ENCODE measurements around the gene OR2T12. TPM values are rescaled to one million over a fixed set of nuclear protein-coding genes. Genes with fewer than 3 reads are reported as not detected.
"Not testable (repeated sequence)": the region's sequence is repeated elsewhere in the genome, so short reads cannot be mapped to it uniquely, and the experiment has no call there.

The OR2T12 gene
- not detected in 2 replicates for polyA plus RNA-seq (2014; cell fraction: cytosol; rRNA removed)
- not detected in 2 replicates for polyA plus RNA-seq (2014; cell fraction: nucleus; rRNA removed)

GRCh38 chr1:248303324-248303723 is at the start of gene OR2T12:
OR2T12 (minus strand) TSS chr1:248303424; CDS start chr1:248295578, 7,846 bp downstream.
- no peak for DNase-seq (ENCODE audit: low spot score)

- no peak for DNase-seq (ENCODE audit: low spot score)
Observed at GRCh38 chr1:248348475-248348874, 45.3 kb upstream of the OR2T12 start, which contains the start of gene OR14C36. OR14C36 (plus strand) TSS chr1:248348775; CDS start chr1:248348775, 0 bp downstream.

- no peak for DNase-seq (ENCODE audit: low spot score)
Observed at GRCh38 chr1:248343451-248343850, 40.2 kb upstream of the OR2T12 start.

GRCh38 chr1:248324468-248324867 is 21.2 kb upstream of the OR2T12 start, which contains the start of gene OR2M7:
OR2M7 (minus strand) TSS chr1:248324568; CDS start chr1:248324568, 0 bp downstream.
- no peak for DNase-seq (ENCODE audit: low spot score)

GRCh38 chr1:248316796-248317195 is 13.6 kb upstream of the OR2T12 start:
- DNase-seq (ENCODE audit: low spot score): no peak

- not testable (repeated sequence) for DNase-seq (ENCODE audit: low spot score)
Observed at GRCh38 chr1:248306740-248307139, 3.5 kb upstream of the OR2T12 start.

GRCh38 chr1:248306103-248306502 is 2.9 kb upstream of the OR2T12 start:
- no peak for DNase-seq (ENCODE audit: low spot score)

- not testable (repeated sequence) for DNase-seq (ENCODE audit: low spot score)
Observed at GRCh38 chr1:248305672-248306071, 2.4 kb upstream of the OR2T12 start.

GRCh38 chr1:248288391-248288790 is 14.8 kb downstream of the OR2T12 start:
- no peak for DNase-seq (ENCODE audit: low spot score)

- no peak for DNase-seq (ENCODE audit: low spot score)
Observed at GRCh38 chr1:248277876-248278275, 25.3 kb downstream of the OR2T12 start, which contains the start of gene OR2T33. OR2T33 (minus strand) TSS chr1:248277976; CDS start chr1:248273814, 4,162 bp downstream.

GRCh38 chr1:248273225-248273624 is 30.0 kb downstream of the OR2T12 start:
- not testable (repeated sequence) for DNase-seq (ENCODE audit: low spot score)

GRCh38 chr1:248268178-248268577 is 35.0 kb downstream of the OR2T12 start:
- no peak for DNase-seq (ENCODE audit: low spot score)

GRCh38 chr1:248259309-248259708 is 43.9 kb downstream of the OR2T12 start:
- DNase-seq (ENCODE audit: low spot score): not testable (repeated sequence)

- DNase-seq (ENCODE audit: low spot score): peak; percentile 36
Observed at GRCh38 chr1:248243204-248243603, 60.0 kb downstream of the OR2T12 start.
